Gastroesophageal sphincter (tissue), 4 donors: ENCODE measurements around the gene MARCOL. TPM values are rescaled to one million over a fixed set of nuclear protein-coding genes. Genes with fewer than 3 reads are reported as not detected.
"Not testable (repeated sequence)": the region's sequence is repeated elsewhere in the genome, so short reads cannot be mapped to it uniquely, and the experiment has no call there.

Experiments
- ATAC-seq: fragments of 150-250 bp; one replicate; pipeline ENCODE4 v1.9.1; 2016; ENCODE audit warnings: mild to moderate bottlenecking, moderate library complexity
- H3K27ac ChIP-seq, 4 donors: fragments of 200-600 bp; sonication (generic) in 3 of 4; 1 replicate in 3 of 4; 2 replicates in 1 of 4; pipeline ENCODE4 v1.5.1; 2016 to 2019
- H3K27me3 ChIP-seq: fragments of 200-600 bp; sonication (generic); one replicate; pipeline ENCODE4 v1.5.1; 2019
- H3K36me3 ChIP-seq, 2 donors: fragments of 200-600 bp; sonication (generic); one replicate each; pipeline ENCODE4 v1.5.1; 2019; ENCODE audit warnings: control low read depth in 1 of 2
- H3K4me1 ChIP-seq, 3 donors: fragments of 200-600 bp; sonication (generic); 1 replicate in 2 of 3; 2 replicates in 1 of 3; pipeline ENCODE4 v1.5.1; 2016 to 2019; ENCODE audit warnings: control low read depth in 2 of 3
- H3K4me3 ChIP-seq, 2 donors: fragments of 200-600 bp; sonication (generic); one replicate each; pipeline ENCODE4 v1.5.1; 2019; ENCODE audit warnings: mild to moderate bottlenecking in 1 of 2, moderate library complexity in 1 of 2
- H3K9me3 ChIP-seq, 3 donors: fragments of 200-600 bp; sonication (generic); one replicate each; pipeline ENCODE4 v1.5.1; 2017 to 2019; ENCODE audit warnings: control low read depth in 2 of 3
- CTCF ChIP-seq, 4 experiments: fragments of 200-600 bp in 2 of 4; fragments of 450-650 bp in 2 of 4; sonication (generic) in 1 of 4; IDR thresholded peaks; one replicate each; pipeline ENCODE4 v1.5.1; 2017 to 2019; ENCODE audit warnings: antibody characterized with exemption in 4 of 4, mild to moderate bottlenecking in 2 of 4, moderate library complexity in 2 of 4
- EP300 ChIP-seq: sonication (generic); formaldehyde crosslinking; IDR thresholded peaks from one replicate; pipeline ENCODE4 v1.6.1; 2017; ENCODE audit warnings: antibody characterized with exemption, mild to moderate bottlenecking
- POLR2A ChIP-seq, 2 donors: fragments of 450-650 bp; IDR thresholded peaks; one replicate each; pipeline ENCODE4 v1.6.1; 2017; ENCODE audit warnings: antibody characterized with exemption in 2 of 2, mild to moderate bottlenecking in 2 of 2, moderate library complexity in 1 of 2
- POLR2AphosphoS5 ChIP-seq: sonication (generic); formaldehyde crosslinking; IDR thresholded peaks from one replicate; pipeline ENCODE4 v1.6.1; 2017; ENCODE audit warnings: antibody characterized with exemption
- WGBS, 2 donors: methylation state at CpG; one replicate each; pipeline ENCODE4 v1.1.5; 2018; ENCODE audit warnings: low coverage in 1 of 2; 5-methylcytosine and 5-hydroxymethylcytosine counted together
- total RNA-seq, 4 donors: library from RNA; depleted of rRNA; stranded (reverse); fragments of >200 nt; gene quantifications; one replicate each; pipeline ENCODE4 v1.1.0, GENCODE V29; 2016

MARCOL gene
- total RNA-seq, 4 donors from 2014 or later, result not detected

DNA sequence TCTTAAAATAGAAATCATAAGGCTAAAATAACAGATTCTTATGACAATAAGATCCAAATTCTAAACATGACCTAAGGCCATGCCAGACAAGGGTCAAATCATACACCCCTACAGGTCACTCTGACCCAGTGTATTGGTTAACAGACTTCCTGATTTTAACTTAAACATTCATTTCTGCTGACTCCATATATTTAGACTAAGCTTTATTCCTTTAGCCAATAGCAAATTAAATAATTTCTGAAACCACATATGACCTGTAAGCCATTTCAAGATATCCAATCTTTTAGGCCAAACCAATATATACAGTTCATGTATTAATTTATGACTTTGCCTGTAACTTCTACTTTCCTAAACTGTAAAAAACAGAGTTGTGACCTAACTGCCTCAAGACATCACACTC is 22.9 kb downstream of the MARCOL start:
- Histone ChIP-seq H3K4me1 (no peaks in the 10 kb centered on the region), H3K27ac (no peak overlapping the region), H3K36me3 (no peaks in the 10 kb centered on the region), H3K27me3 (no peaks in the 10 kb centered on the region), H3K4me3 (no peak overlapping the region), H3K9me3 (peaks cover 0 to 33% (median 0%) of the 10 kb centered on the region in 3 donors)
- TF ChIP-seq POLR2A (IDR thresholded peaks at IDR 0.05) (no peak), POLR2AphosphoS5 (no peak), CTCF (IDR thresholded peaks at IDR 0.05) (no peak), EP300 (no peak)
- ATAC-seq, result no peak

GRCh38 chr5:148267962-148268361 is 29.6 kb downstream of the MARCOL start:
- H3K36me3 ChIP-seq, result no peaks in the 10 kb centered on the region
- no peaks in the 10 kb centered on the region for H3K27me3 ChIP-seq
- TF ChIP-seq POLR2AphosphoS5, result no peak
- no peak for TF ChIP-seq CTCF (IDR thresholded peaks at IDR 0.05)
- no peak for TF ChIP-seq POLR2A (IDR thresholded peaks at IDR 0.05)
- TF ChIP-seq EP300, result no peak
- no peak overlapping the region for H3K27ac ChIP-seq
- H3K4me1 ChIP-seq, result no peaks in the 10 kb centered on the region
- WGBS, 2 donors, result 60 to 68% methylated on average over 3 of the region's 3 CpGs
- no peak overlapping the region for H3K4me3 ChIP-seq
- H3K9me3 ChIP-seq, result no peaks in the 10 kb centered on the region
- ATAC-seq, result no peak

DNA sequence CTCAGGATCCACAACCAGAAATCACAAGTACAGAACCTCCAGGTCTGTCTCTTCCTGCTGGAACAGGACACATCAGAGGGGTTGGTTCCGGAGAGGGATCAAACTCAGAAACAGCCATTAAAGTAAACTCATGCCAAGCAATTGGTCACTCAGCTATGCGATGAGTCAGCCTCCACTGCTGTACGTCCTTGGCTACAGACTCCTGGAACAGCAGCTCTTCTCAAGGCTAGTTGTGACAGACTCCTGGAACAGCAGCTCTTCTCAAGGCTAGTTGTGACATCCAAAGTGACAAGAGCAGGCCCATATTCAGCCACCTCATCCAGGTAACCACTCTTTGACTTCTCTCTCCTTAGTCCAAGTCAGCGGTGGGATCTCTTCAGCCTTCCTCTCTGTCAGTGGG is 30.2 kb downstream of the MARCOL start, which contains the start of gene SPINK13:
TSS of gene SPINK13 (plus strand) at position 229 of the 400 bp plus-strand sequence. CDS start 1,279 bp downstream, outside the sequence.
- 51 to 67% methylated on average over 3 to 4 of the region's 4 CpGs for WGBS, 2 donors
- H3K4me1 ChIP-seq, result no peaks in the 10 kb centered on the region
- no peak within 1 kb of the TSS for H3K27ac ChIP-seq
- no peak within 1 kb of the TSS for H3K4me3 ChIP-seq
- TF ChIP-seq CTCF (IDR thresholded peaks at IDR 0.05) (no peak), POLR2AphosphoS5 (no peak), EP300 (no peak), POLR2A (IDR thresholded peaks at IDR 0.05) (no peak)
- H3K27me3 ChIP-seq, result no peaks in the 10 kb centered on the region
- no peaks in the 10 kb centered on the region for H3K36me3 ChIP-seq
- ATAC-seq, result no peak
- no peaks in the 10 kb centered on the region for H3K9me3 ChIP-seq

- H3K9me3 ChIP-seq, result peaks cover 0 to 62% (median 2%) of the 10 kb centered on the region in 3 donors
- 89 to 97% methylated on average over 2 of the region's 2 CpGs for WGBS, 2 donors
- not testable (repeated sequence) for H3K27ac ChIP-seq
These were observed 36.8 kb downstream of the MARCOL start for GRCh38 chr5:148275129-148275528.

DNA sequence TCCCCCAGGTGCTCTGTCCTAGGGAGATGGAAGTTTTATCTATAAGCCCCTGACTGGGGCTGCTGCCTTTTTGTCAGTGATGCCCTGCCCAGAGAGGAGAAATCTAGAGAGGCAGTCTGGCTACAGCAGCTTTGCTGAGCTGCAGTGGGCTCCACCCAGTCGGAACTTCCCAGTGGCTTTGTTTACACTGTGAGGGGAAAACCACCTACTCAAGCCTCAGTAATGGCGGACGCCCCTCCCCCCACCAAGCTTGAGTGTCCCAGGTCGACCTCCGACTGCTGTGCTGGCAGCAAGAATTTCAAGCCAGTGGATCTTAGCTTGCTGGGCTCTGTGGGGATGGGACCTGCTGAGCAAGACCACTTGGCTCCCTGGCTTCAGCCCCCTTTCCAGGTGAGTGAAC is 42.6 kb downstream of the MARCOL start:
- ATAC-seq, H3K27ac ChIP-seq, H3K4me1 ChIP-seq, H3K27me3 ChIP-seq, H3K36me3 ChIP-seq, H3K4me3 ChIP-seq: not testable (repeated sequence)
- WGBS, 2 donors, result no CpG with 5 or more reads among the region's 5 CpGs
- peaks cover 0 to 54% (median 2%) of the 10 kb centered on the region in 3 donors for H3K9me3 ChIP-seq

More at GRCh38 chr5:148275129-148275528, 36.8 kb downstream of the MARCOL start:
- not testable (repeated sequence) for H3K27me3 ChIP-seq, H3K4me3 ChIP-seq, H3K36me3 ChIP-seq, ATAC-seq, H3K4me1 ChIP-seq

DNA sequence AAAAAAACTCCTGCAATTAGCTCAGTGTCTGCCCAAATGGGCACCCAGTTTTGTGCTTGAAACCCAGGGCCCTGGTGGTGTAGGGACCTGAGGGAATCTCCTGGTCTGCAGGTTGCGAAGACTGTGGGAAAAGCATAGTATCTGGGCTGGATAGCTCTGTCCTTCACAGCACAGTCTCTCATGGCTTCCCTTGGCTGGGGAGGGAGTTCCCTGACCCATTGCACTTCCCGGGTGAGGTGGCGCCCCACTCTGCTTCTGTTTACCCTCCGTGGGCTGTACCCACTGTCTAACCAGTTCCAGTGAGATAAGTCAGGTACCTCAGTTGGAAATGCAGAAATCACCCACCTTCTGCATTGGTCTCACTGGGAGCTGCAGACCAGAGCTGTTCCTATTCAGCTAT is 43.0 kb downstream of the MARCOL start:
- not testable (repeated sequence) for H3K27ac ChIP-seq, H3K36me3 ChIP-seq, H3K4me1 ChIP-seq, ATAC-seq, H3K27me3 ChIP-seq, H3K4me3 ChIP-seq
- peaks cover 0 to 49% (median 0%) of the 10 kb centered on the region in 3 donors for H3K9me3 ChIP-seq
- 83% methylated on average over 1 of the region's 4 CpGs; no CpG with 5 or more reads in 1 of the 2 donors for WGBS, 2 donors
